ENCODE measurements around the gene RNASE8.

Gene RNASE8

DNA sequence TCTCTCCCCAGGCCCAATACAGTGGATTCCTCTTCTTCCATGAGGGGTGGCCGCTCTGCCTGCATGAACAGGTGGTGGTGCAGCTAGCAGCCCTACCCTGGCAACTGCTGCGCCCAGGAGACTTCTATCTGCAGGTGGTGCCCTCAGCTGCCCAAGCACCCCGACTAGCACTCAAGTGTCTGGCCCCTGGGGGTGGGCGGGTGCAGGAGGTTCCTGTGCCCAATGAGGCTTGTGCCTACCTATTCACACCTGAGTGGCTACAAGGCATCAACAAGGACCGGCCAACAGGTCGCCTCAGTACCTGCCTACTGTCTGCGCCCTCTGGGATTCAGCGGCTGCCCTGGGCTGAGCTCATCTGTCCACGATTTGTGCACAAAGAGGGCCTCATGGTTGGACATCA lies 16.3 kb downstream of the RNASE8 start:
- DNase-seq = no peak
- Histone ChIP-seq H3K27me3 (no peaks in the 10 kb centered on the region), H3K9me3 (no peaks in the 10 kb centered on the region), H3K36me3 (peaks cover 24 to 56% (median 48%) of the 10 kb centered on the region in 3 donors), H3K4me3 (no peak overlapping the region), H3K4me1 (peaks cover 0 to 35% (median 21%) of the 10 kb centered on the region in 4 donors), H3K27ac (no peak overlapping the region)
- TF ChIP-seq, protein P1, sequence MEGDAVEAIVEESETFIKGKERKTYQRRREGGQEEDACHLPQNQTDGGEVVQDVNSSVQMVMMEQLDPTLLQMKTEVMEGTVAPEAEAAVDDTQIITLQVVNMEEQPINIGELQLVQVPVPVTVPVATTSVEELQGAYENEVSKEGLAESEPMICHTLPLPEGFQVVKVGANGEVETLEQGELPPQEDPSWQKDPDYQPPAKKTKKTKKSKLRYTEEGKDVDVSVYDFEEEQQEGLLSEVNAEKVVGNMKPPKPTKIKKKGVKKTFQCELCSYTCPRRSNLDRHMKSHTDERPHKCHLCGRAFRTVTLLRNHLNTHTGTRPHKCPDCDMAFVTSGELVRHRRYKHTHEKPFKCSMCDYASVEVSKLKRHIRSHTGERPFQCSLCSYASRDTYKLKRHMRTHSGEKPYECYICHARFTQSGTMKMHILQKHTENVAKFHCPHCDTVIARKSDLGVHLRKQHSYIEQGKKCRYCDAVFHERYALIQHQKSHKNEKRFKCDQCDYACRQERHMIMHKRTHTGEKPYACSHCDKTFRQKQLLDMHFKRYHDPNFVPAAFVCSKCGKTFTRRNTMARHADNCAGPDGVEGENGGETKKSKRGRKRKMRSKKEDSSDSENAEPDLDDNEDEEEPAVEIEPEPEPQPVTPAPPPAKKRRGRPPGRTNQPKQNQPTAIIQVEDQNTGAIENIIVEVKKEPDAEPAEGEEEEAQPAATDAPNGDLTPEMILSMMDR (IDR thresholded peaks at IDR 0.05) = no peak
- intact Hi-C loops (cut with DNase I; ENCODE audit: low total_unique reads) = no loop called here

DNA sequence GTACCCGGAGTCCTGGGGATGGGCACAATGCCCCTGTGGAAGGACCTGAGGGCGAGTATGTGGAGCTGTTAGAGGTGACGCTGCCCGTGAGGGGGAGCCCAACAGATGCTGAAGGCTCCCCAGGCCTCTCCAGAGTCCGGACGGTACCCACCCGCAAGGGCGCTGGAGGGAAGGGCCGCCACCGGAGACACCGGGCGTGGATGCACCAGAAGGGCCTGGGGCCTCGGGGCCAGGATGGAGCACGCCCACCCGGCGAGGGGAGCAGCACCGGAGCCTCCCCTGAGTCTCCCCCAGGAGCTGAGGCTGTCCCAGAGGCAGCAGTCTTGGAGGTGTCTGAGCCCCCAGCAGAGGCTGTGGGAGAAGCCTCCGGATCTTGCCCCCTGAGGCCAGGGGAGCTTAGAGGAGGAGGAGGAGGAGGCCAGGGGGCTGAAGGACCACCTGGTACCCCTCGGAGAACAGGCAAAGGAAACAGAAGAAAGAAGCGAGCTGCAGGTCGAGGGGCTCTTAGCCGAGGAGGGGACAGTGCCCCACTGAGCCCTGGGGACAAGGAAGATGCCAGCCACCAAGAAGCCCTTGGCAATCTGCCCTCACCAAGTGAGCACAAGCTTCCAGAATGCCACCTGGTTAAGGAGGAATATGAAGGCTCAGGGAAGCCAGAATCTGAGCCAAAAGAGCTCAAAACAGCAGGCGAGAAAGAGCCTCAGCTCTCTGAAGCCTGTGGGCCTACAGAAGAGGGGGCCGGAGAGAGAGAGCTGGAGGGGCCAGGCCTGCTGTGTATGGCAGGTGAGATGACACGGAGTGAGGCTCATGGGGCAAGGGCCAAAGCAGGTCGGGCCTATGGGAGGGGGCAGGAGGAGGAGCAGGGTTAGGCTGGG lies 17.0 kb downstream of the RNASE8 start:
- no peak overlapping the region for H3K4me3 ChIP-seq
- DNase-seq = no peak
- no peak overlapping the region for H3K27ac ChIP-seq
- H3K27me3 ChIP-seq = no peaks in the 10 kb centered on the region
- peaks cover 31 to 63% (median 55%) of the 10 kb centered on the region in 3 donors for H3K36me3 ChIP-seq
- peaks cover 0 to 28% (median 14%) of the 10 kb centered on the region in 4 donors for H3K4me1 ChIP-seq
- H3K9me3 ChIP-seq = no peaks in the 10 kb centered on the region
- intact Hi-C loops (cut with DNase I; ENCODE audit: low total_unique reads) = no loop called here
- TF ChIP-seq, protein P1 (IDR thresholded peaks at IDR 0.05) = no peak

DNA sequence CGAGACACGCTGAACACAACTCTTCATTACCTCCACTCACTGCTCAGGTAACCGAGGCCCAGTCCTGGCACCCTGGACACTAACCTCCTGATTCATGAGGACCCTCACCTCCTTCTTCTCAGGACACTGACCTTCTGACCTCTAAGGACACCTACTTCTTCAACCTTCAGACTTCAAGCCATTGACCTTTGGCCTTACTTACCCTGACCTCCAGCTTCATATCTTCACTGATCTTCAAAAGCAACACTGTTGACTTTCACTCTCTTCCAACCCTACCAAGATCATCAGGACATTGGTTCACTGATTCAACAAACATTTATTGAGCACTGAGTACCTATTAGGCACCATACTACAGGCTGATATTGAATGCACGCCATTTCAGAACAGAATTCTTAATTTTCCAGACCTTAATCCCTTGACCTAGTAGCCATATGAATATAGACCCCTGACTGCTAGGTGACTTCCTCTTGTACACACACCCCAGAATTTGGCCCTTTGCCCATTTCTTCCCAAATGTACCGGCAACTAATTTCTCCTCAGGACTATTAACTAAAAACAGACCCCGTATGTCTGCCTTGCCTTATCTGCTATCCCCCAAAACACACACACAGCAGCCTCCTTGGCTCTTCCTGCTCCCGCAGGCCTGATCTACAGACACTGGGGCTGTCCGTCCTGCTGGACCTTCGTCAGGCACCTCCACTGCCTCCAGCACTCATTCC lies 18.3 kb downstream of the RNASE8 start:
- no peak overlapping the region for H3K4me3 ChIP-seq
- peaks cover 35 to 76% (median 67%) of the 10 kb centered on the region in 3 donors for H3K36me3 ChIP-seq
- DNase-seq = no peak
- H3K4me1 ChIP-seq = peaks cover 0 to 25% (median 11%) of the 10 kb centered on the region in 4 donors
- no peaks in the 10 kb centered on the region for H3K27me3 ChIP-seq
- intact Hi-C loops (cut with DNase I; ENCODE audit: low total_unique reads) = no loop called here
- H3K27ac ChIP-seq = no peak overlapping the region
- H3K9me3 ChIP-seq = no peaks in the 10 kb centered on the region
- TF ChIP-seq, protein P1 (IDR thresholded peaks at IDR 0.05) = no peak

DNA sequence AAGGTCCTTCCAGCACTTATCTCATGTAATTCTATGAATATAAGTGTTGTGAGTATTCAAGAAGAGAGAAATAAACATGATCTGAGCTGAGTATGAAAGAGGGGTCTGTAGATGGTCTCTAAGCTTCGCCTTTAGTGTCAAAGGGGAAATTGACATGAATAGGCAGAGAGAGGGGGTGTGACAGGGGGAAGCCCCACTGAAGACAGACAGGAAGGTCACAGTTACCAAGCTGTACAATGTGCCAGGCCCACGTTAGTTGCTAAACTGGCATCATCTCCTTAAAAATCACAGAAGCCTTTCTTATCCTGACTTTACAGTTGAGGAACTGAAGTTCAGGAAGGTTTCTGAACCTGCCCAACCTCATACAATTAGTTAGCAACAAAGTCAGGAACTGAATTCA lies 20.1 kb downstream of the RNASE8 start:
- Histone ChIP-seq H3K27me3 (no peaks in the 10 kb centered on the region), H3K4me3 (no peak overlapping the region), H3K4me1 (peaks cover 0 to 7% (median 2%) of the 10 kb centered on the region in 4 donors), H3K27ac (no peak overlapping the region), H3K9me3 (no peaks in the 10 kb centered on the region), H3K36me3 (peaks cover 52 to 94% (median 85%) of the 10 kb centered on the region in 3 donors)
- TF ChIP-seq, protein P1 (IDR thresholded peaks at IDR 0.05) = no peak
- intact Hi-C loops (cut with DNase I; ENCODE audit: low total_unique reads) = no loop called here
- no peak for DNase-seq

DNA sequence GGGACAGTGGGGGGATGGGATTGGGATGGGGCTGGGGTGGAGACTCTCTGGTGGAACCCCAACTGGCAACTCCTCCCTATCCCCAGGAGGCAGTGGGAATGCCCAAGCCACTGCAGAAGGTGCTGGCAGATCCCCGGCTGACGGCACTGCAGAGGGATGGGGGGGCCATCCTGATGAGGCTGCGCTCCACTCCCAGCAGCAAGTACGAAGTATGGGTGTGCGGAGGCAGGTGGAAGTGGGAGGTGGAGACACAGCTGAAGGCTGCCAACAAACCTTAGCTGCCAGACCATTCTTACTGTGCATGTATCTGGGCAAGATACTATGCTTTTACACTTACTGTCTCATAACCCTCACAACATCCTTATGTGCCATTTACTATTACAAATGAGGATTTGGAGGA lies 20.7 kb downstream of the RNASE8 start:
- no peaks in the 10 kb centered on the region for H3K27me3 ChIP-seq
- H3K36me3 ChIP-seq = peaks cover 55 to 100% (median 89%) of the 10 kb centered on the region in 3 donors
- no peak overlapping the region for H3K27ac ChIP-seq
- DNase-seq = no peak
- H3K4me3 ChIP-seq = no peak overlapping the region
- H3K4me1 ChIP-seq = peaks cover 0 to 4% (median 0%) of the 10 kb centered on the region in 4 donors
- TF ChIP-seq, protein P1 (IDR thresholded peaks at IDR 0.05) = no peak
- intact Hi-C loops (cut with DNase I; ENCODE audit: low total_unique reads) = no loop called here
- no peaks in the 10 kb centered on the region for H3K9me3 ChIP-seq
